Common myeloid progenitor, CD34-positive (primary cell): Measurements from ENCODE around the gene RFT1.
A peak's percentile ranks its signal among the peaks of the same experiment; 100 is the strongest.

Experiments
- CTCF ChIA-PET: fragments of 350-600 bp; sonication (Branson Sonifier 250); formaldehyde crosslinking; loops from one replicate; lab custom pipeline; 2021; ENCODE audit warnings: antibody characterized with exemption; lab: Charles Lee
- POLR2A ChIA-PET: fragments of 350-600 bp; sonication (Branson Sonifier 250); formaldehyde crosslinking; loops from one replicate; lab custom pipeline; 2021; ENCODE audit warnings: antibody characterized with exemption; lab: Charles Lee
- DNase-seq, 3 donors: peaks; one replicate each; pipeline versions ENCODE4 v3.0.0 to v3.0.0-alpha.2; 2013
- H3K27ac ChIP-seq, 2 experiments: 1 replicate in 1 of 2; 2 replicates in 1 of 2; pipeline ENCODE4 v1.7.0; 2013; ENCODE audit warnings: inconsistent platforms in 2 of 2, low read length in 2 of 2, mild to moderate bottlenecking in 2 of 2, low read depth in 1 of 2, moderate library complexity in 1 of 2; ENCODE audit not compliant: severe bottlenecking in 2 of 2, insufficient read depth in 1 of 2, poor library complexity in 1 of 2
- H3K27me3 ChIP-seq, 5 experiments: replicated peaks in 2 of 5; 1 replicate in 3 of 5; 2 replicates in 2 of 5; pipeline versions ENCODE4 v1.6.1 to v1.7.0; 2013; ENCODE audit warnings: low read length in 4 of 5, mild to moderate bottlenecking in 2 of 5, moderate library complexity in 2 of 5, inconsistent platforms in 1 of 5; ENCODE audit not compliant: insufficient read depth in 5 of 5, control insufficient read depth in 4 of 5
- H3K36me3 ChIP-seq, 4 experiments: 1 replicate in 2 of 4; 2 replicates in 2 of 4; pipeline versions ENCODE4 v1.6.1 to v1.7.0; 2013; ENCODE audit warnings: low read length in 3 of 4, control low read depth in 1 of 4, mild to moderate bottlenecking in 1 of 4; ENCODE audit not compliant: control insufficient read depth in 4 of 4, insufficient read depth in 4 of 4
- H3K4me1 ChIP-seq, 4 experiments: 1 replicate in 3 of 4; 2 replicates in 1 of 4; pipeline versions ENCODE4 v1.6.1 to v1.7.1; 2013; ENCODE audit warnings: low read length in 3 of 4, mild to moderate bottlenecking in 3 of 4, control low read depth in 1 of 4, inconsistent platforms in 1 of 4, moderate library complexity in 1 of 4; ENCODE audit not compliant: control insufficient read depth in 4 of 4, insufficient read depth in 4 of 4; ENCODE audit errors: control extremely low read depth in 1 of 4
- H3K4me3 ChIP-seq, 7 experiments: 1 replicate in 4 of 7; 2 replicates in 3 of 7; pipeline versions ENCODE4 v1.5.1 to v1.7.0; 2013; ENCODE audit warnings: mild to moderate bottlenecking in 7 of 7, low read length in 6 of 7, moderate library complexity in 6 of 7, inconsistent platforms in 2 of 7, low read depth in 2 of 7, control low read depth in 1 of 7; ENCODE audit not compliant: insufficient read depth in 4 of 7, control insufficient read depth in 1 of 7; ENCODE audit errors: extremely low read depth in 1 of 7
- H3K9me3 ChIP-seq, 5 experiments: 1 replicate in 4 of 5; 2 replicates in 1 of 5; pipeline versions ENCODE4 v1.6.1 to v1.7.1; 2013; ENCODE audit warnings: low read length in 4 of 5, mild to moderate bottlenecking in 2 of 5, inconsistent platforms in 1 of 5, low read depth in 1 of 5, moderate library complexity in 1 of 5; ENCODE audit not compliant: control insufficient read depth in 4 of 5, insufficient read depth in 2 of 5; ENCODE audit errors: control extremely low read depth in 1 of 5
- WGBS: methylation state at CpG from one replicate; pipeline ENCODE4 v1.1.5; 2013; ENCODE audit not compliant: insufficient coverage; 5-methylcytosine and 5-hydroxymethylcytosine counted together

The RFT1 gene

GRCh38 chr3:53114412-53115074 lies 15.7 kb downstream of the RFT1 start:
- DNase-seq: peak in 2 of 3 donors; percentile 70 to 72
- Histone ChIP-seq H3K27me3 (no peaks in the 10 kb centered on the region), H3K36me3 (peaks cover 9 to 60% (median 53%) of the 10 kb centered on the region in 4 experiments), H3K4me3 (peak overlapping the region in 1 of 7 experiments; percentile 13), H3K27ac (no peak overlapping the region), H3K4me1 (peaks cover 0 to 24% (median 8%) of the 10 kb centered on the region in 4 experiments), H3K9me3 (no peaks in the 10 kb centered on the region)
- WGBS: 58% methylated on average over 3 of the region's 5 CpGs
- CTCF ChIA-PET: interaction anchor here (0.8 to 11.2 kb wide), 20 partner anchors 8 to 165 kb away, joined by 3 to 118 read pairs (median 4); partner anchors contain the start of gene RFT1
- POLR2A ChIA-PET: no interaction called here

GRCh38 chr3:53114011-53114400 lies 16.2 kb downstream of the RFT1 start:
- H3K27me3 ChIP-seq: no peaks in the 10 kb centered on the region
- H3K36me3 ChIP-seq: peaks cover 9 to 60% (median 52%) of the 10 kb centered on the region in 4 experiments
- peaks cover 0 to 28% (median 8%) of the 10 kb centered on the region in 4 experiments for H3K4me1 ChIP-seq
- H3K4me3 ChIP-seq: no peak overlapping the region
- DNase-seq: peak; percentile 74 to 87 (median 82)
- no peaks in the 10 kb centered on the region for H3K9me3 ChIP-seq
- H3K27ac ChIP-seq: no peak overlapping the region
- ChIA-PET POLR2A (no interaction called here), CTCF (interaction anchor here (0.8 to 11.2 kb wide), 19 partner anchors 9 to 165 kb away, joined by 3 to 118 read pairs (median 5); partner anchors contain the start of gene RFT1)
- WGBS: 0% methylated on average over 3 of the region's 5 CpGs

GRCh38 chr3:53113293-53114010 lies 16.8 kb downstream of the RFT1 start:
- no peak for DNase-seq
- Histone ChIP-seq H3K9me3 (no peaks in the 10 kb centered on the region), H3K4me1 (peaks cover 0 to 28% (median 8%) of the 10 kb centered on the region in 4 experiments), H3K4me3 (no peak overlapping the region), H3K36me3 (peaks cover 9 to 60% (median 48%) of the 10 kb centered on the region in 4 experiments), H3K27ac (no peak overlapping the region), H3K27me3 (no peaks in the 10 kb centered on the region)
- WGBS: no CpG with 5 or more reads among the region's 1 CpG
- ChIA-PET CTCF (interaction anchor here (0.9 to 11.2 kb wide), 13 partner anchors 9 to 86 kb away, joined by 3 to 118 read pairs (median 6); partner anchors contain the start of gene RFT1), POLR2A (no interaction called here)

GRCh38 chr3:53111822-53112221 lies 18.4 kb downstream of the RFT1 start:
- WGBS: 100% methylated on average over 3 of the region's 3 CpGs
- CTCF ChIA-PET: interaction anchor here (0.9 to 11.2 kb wide), 7 partner anchors 8 to 781 kb away, joined by 3 to 117 read pairs (median 3); no protein-coding TSS in a partner anchor
- POLR2A ChIA-PET: no interaction called here
- DNase-seq: no peak
- no peak overlapping the region for H3K27ac ChIP-seq
- H3K4me3 ChIP-seq: no peak overlapping the region
- peaks cover 0 to 28% (median 8%) of the 10 kb centered on the region in 4 experiments for H3K4me1 ChIP-seq
- H3K36me3 ChIP-seq: peaks cover 9 to 49% (median 36%) of the 10 kb centered on the region in 4 experiments
- no peaks in the 10 kb centered on the region for H3K27me3 ChIP-seq
- H3K9me3 ChIP-seq: no peaks in the 10 kb centered on the region

GRCh38 chr3:53109891-53110771 lies 20.1 kb downstream of the RFT1 start:
- H3K9me3 ChIP-seq: no peaks in the 10 kb centered on the region
- H3K36me3 ChIP-seq: peaks cover 9 to 50% (median 34%) of the 10 kb centered on the region in 4 experiments
- ChIA-PET CTCF (interaction anchor here (0.6 to 11.2 kb wide), 11 partner anchors 12 to 110 kb away, joined by 3 to 117 read pairs (median 5); no protein-coding TSS in a partner anchor), POLR2A (no interaction called here)
- H3K27ac ChIP-seq: no peak overlapping the region
- peak; percentile 42 to 56 (median 50) for DNase-seq
- peaks cover 0 to 23% (median 8%) of the 10 kb centered on the region in 4 experiments for H3K4me1 ChIP-seq
- 76% methylated on average over 6 of the region's 12 CpGs for WGBS
- H3K4me3 ChIP-seq: no peak overlapping the region
- H3K27me3 ChIP-seq: no peaks in the 10 kb centered on the region

- peaks cover 0 to 22% (median 8%) of the 10 kb centered on the region in 4 experiments for H3K4me1 ChIP-seq
- no peak overlapping the region for H3K27ac ChIP-seq
- ChIA-PET POLR2A (no interaction called here), CTCF (interaction anchor here (0.8 to 11.2 kb wide), 7 partner anchors 13 to 89 kb away, joined by 3 to 117 read pairs (median 8); no protein-coding TSS in a partner anchor)
- WGBS: 100% methylated on average over 1 of the region's 1 CpG
- H3K4me3 ChIP-seq: no peak overlapping the region
- no peaks in the 10 kb centered on the region for H3K27me3 ChIP-seq
- H3K9me3 ChIP-seq: no peaks in the 10 kb centered on the region
- no peak for DNase-seq
- peaks cover 7 to 46% (median 31%) of the 10 kb centered on the region in 4 experiments for H3K36me3 ChIP-seq
Observed at GRCh38 chr3:53109190-53109589, 21.0 kb downstream of the RFT1 start.
